COLO829 (cell line): ENCODE data around the gene TRIM10.
"Not testable (repeated sequence)": the region's sequence is repeated elsewhere in the genome, so short reads cannot be mapped to it uniquely, and the experiment has no call there.

Source experiments
- DNase-seq: peaks from one replicate; pipeline ENCODE4 v3.0.0; 2012; ENCODE audit warnings: low spot score

Gene TRIM10

GRCh38 chr6:30129265-30130178 is 31.5 kb downstream of the TRIM10 start:
- no peak for DNase-seq

GRCh38 chr6:30127238-30128093 is 33.5 kb downstream of the TRIM10 start:
- no peak for DNase-seq

DNA sequence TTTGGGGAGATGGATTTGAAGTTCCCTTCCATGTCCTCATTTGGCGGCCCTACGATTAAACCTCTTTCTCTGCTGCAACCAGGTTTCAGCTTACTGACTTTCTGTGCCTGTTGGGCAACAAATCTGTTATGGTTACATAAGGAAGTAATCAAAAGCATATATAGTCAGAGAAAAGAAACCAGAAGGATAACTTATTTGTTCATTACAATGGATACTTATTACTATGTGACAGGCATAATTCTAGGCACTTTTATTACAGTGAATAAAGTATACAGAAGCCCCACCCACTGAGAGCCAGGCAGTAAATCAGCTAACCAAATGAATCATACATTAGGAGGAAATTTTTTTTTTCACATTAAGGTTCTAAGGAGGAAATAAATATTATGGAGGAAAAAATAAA is 38.5 kb downstream of the TRIM10 start:
- no peak for DNase-seq

GRCh38 chr6:30121446-30122366 is 39.3 kb downstream of the TRIM10 start:
- no peak for DNase-seq

GRCh38 chr6:30118691-30119090 is 42.3 kb downstream of the TRIM10 start:
- DNase-seq, result not testable (repeated sequence)

GRCh38 chr6:30116724-30117123 is 44.3 kb downstream of the TRIM10 start:
- no peak for DNase-seq

GRCh38 chr6:30113841-30114240 is 47.2 kb downstream of the TRIM10 start:
- DNase-seq, result no peak

GRCh38 chr6:30113003-30113759 is 47.8 kb downstream of the TRIM10 start, which contains the start of gene TRIM31:
Gene TRIM31 (minus strand): TSS chr6:30113090. CDS start chr6:30112805, 285 bp downstream.
- DNase-seq, result no peak

DNA sequence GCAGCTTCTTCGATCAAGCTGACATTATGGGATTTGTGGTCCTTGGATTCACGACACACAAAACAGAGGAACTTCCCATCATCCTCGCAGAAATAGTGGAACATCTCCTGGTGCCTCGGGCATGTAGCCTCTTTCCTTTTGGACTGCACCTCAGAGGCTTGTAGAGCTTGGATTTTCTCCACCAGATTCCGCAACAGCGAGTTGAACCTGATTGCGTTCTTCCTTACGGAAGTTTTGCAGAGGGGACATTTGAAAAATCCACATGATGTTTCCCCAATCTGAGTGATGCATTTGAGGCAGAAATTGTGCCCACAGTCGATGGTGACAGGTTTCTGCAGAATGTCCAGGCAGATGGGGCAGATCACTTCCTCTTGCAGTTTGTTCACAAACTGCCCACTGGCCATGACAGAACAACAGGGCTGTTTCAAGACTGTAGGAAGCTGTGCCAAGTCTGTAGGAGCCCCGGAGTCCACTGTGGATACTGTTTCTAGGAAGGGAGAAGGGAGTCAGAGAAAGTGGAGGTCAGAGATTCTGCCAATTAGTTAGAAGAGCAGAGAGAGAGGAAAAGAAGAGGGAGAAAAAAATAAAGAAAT is 48.5 kb downstream of the TRIM10 start:
- no peak for DNase-seq

DNA sequence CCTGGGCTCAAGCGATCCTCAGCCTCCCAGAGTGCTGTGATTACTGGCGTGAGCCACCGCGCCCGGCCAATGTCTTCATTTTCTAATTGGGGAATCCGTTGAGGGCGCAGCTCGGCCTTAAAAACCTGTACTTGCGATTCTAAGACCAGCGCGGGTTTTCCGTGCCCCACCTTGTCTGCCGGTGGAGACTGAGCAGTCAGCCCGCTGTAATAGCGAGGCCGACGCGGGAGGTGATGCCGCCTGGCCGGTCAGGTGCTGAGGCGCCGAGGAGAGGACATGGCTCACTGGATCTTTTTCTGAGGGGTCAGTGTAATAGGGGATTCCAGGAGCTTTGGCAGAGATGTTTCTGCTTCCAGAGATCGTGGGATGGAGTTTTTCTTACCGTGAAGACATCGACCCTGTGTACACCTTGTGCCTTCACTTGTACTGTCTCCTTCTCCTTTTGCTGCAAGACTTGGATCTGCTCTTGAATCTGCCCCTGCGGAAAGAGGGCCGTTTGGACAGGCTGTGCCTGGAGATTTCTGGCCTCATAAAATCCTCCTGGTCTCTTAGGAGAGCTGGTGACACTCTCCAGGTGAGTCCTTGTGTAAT is 49.6 kb downstream of the TRIM10 start:
- DNase-seq, result no peak

DNA sequence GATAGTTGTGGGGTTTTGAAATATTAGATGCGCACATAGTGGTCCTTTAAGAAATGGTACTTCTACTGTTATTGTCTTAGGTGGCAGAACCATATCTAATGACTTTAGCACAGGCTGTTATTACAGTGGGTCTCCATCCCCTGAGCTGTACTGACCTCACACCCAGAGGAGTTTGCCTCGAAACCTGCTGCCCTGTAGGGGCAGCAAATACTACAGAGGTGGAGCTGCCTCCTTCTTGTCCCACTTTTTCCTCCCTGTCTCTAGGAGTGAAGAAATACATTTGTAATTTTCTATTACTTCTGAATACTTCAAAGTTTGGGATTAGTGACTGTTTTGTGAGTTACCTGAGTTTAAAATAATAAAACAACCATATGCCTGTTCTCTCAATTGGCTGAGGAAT is 56.4 kb downstream of the TRIM10 start:
- no peak for DNase-seq

GRCh38 chr6:30103872-30104179 is 57.2 kb downstream of the TRIM10 start:
- DNase-seq, result no peak

GRCh38 chr6:30102970-30103871 is 57.8 kb downstream of the TRIM10 start:
- DNase-seq, result peak; percentile 94

- DNase-seq, result peak; percentile 8
Measured at GRCh38 chr6:30102414-30102969, 58.5 kb downstream of the TRIM10 start.
